H9 (cell line): ENCODE data around the gene WDR37. TPM values are rescaled to one million over a fixed set of nuclear protein-coding genes. Genes with fewer than 3 reads are reported as not detected.

ENCODE experiments used
- DNase-seq: peaks from one replicate; pipeline ENCODE4 v3.0.0-alpha.2; 2017
- H2AFZ ChIP-seq: one replicate; pipeline ENCODE4 v1.6.1; 2013; ENCODE audit warnings: mild to moderate bottlenecking, low read length, control low read depth, moderate library complexity
- H2AK5ac ChIP-seq: 2 replicates; pipeline ENCODE4 v1.6.1; 2013; ENCODE audit warnings: low read length, control low read depth, mixed read lengths; ENCODE audit not compliant: insufficient read length
- H2BK120ac ChIP-seq: one replicate; pipeline ENCODE4 v1.6.1; 2013; ENCODE audit warnings: low read depth, mild to moderate bottlenecking, low read length, control low read depth, inconsistent platforms; ENCODE audit not compliant: poor library complexity, severe bottlenecking
- H2BK12ac ChIP-seq: 2 replicates; pipeline ENCODE4 v1.6.1; 2013; ENCODE audit warnings: low read length, control low read depth, mixed read lengths, low read depth; ENCODE audit not compliant: insufficient read length
- H2BK15ac ChIP-seq: 2 replicates; pipeline ENCODE4 v1.6.1; 2013; ENCODE audit warnings: low read depth, low read length, control low read depth
- H2BK20ac ChIP-seq: one replicate; pipeline ENCODE4 v1.6.1; 2013; ENCODE audit warnings: low read depth, mild to moderate bottlenecking, low read length, control low read depth, inconsistent platforms; ENCODE audit not compliant: poor library complexity, severe bottlenecking
- H2BK5ac ChIP-seq: 2 replicates; pipeline ENCODE4 v1.6.1; 2013; ENCODE audit warnings: low read length, control low read depth, mixed read lengths; ENCODE audit not compliant: insufficient read length
- H3K14ac ChIP-seq: 2 replicates; pipeline ENCODE4 v1.6.1; 2013; ENCODE audit warnings: low read length, control low read depth; ENCODE audit not compliant: insufficient read depth
- H3K18ac ChIP-seq: 2 replicates; pipeline ENCODE4 v1.6.1; 2013; ENCODE audit warnings: low read depth, mild to moderate bottlenecking, mixed read lengths, low read length, control low read depth; ENCODE audit not compliant: insufficient read length
- H3K23ac ChIP-seq: 2 replicates; pipeline ENCODE4 v1.6.1; 2013; ENCODE audit warnings: low read length, control low read depth, mixed read lengths, low read depth; ENCODE audit not compliant: insufficient read length
- H3K23me2 ChIP-seq: 2 replicates; pipeline ENCODE4 v1.6.1; 2013; ENCODE audit warnings: low read depth, mild to moderate bottlenecking, mixed read lengths, low read length, control low read depth; ENCODE audit not compliant: insufficient read length, poor library complexity, severe bottlenecking
- H3K27ac ChIP-seq: 2 replicates; pipeline ENCODE4 v1.5.1; 2013; ENCODE audit warnings: low read length, control low read depth, mixed read lengths, low read depth; ENCODE audit not compliant: insufficient read length
- H3K27me3 ChIP-seq: 2 replicates; pipeline ENCODE4 v1.6.1; 2013; ENCODE audit warnings: low read length, control low read depth, inconsistent platforms; ENCODE audit not compliant: insufficient read depth
- H3K4ac ChIP-seq: 2 replicates; pipeline ENCODE4 v1.6.1; 2013; ENCODE audit warnings: low read depth, mild to moderate bottlenecking, control low read depth, inconsistent platforms, low read length, moderate library complexity
- H3K4me1 ChIP-seq: 2 replicates; pipeline ENCODE4 v1.6.1; 2013; ENCODE audit warnings: low read length, control low read depth, inconsistent platforms; ENCODE audit not compliant: insufficient read depth
- H3K4me2 ChIP-seq: 2 replicates; pipeline ENCODE4 v1.6.1; 2013; ENCODE audit warnings: low read length, control low read depth, mixed read lengths; ENCODE audit not compliant: insufficient read length, insufficient read depth
- H3K56ac ChIP-seq: 2 replicates; pipeline ENCODE4 v1.6.1; 2013; ENCODE audit warnings: low read depth, mild to moderate bottlenecking, mixed read lengths, low read length, control low read depth; ENCODE audit not compliant: insufficient read length
- H3K79me1 ChIP-seq: 2 replicates; pipeline ENCODE4 v1.6.1; 2013; ENCODE audit warnings: low read depth, mild to moderate bottlenecking, moderate library complexity, low read length, control low read depth, inconsistent platforms; ENCODE audit not compliant: insufficient read depth, poor library complexity, severe bottlenecking
- H3K79me2 ChIP-seq: 2 replicates; pipeline ENCODE4 v1.6.1; 2013; ENCODE audit warnings: low read length, control low read depth, inconsistent platforms; ENCODE audit not compliant: insufficient read depth
- H3K9ac ChIP-seq: 2 replicates; pipeline ENCODE4 v1.6.1; 2013; ENCODE audit warnings: low read length, control low read depth, mixed read lengths; ENCODE audit not compliant: insufficient read length; ENCODE audit errors: extremely low read depth
- H3K9me3 ChIP-seq: one replicate; pipeline ENCODE4 v1.6.1; 2013; ENCODE audit warnings: low read depth, low read length, inconsistent platforms; ENCODE audit not compliant: control insufficient read depth
- H3T11ph ChIP-seq: one replicate; pipeline ENCODE4 v1.6.1; 2013; ENCODE audit warnings: mild to moderate bottlenecking, low read length, control low read depth, inconsistent platforms
- H4K20me1 ChIP-seq: one replicate; pipeline ENCODE4 v1.6.1; 2013; ENCODE audit not compliant: control insufficient read depth, insufficient read length, insufficient read depth
- H4K5ac ChIP-seq: 2 replicates; pipeline ENCODE4 v1.6.1; 2013; ENCODE audit warnings: low read depth, mild to moderate bottlenecking, mixed read lengths, low read length, control low read depth; ENCODE audit not compliant: insufficient read length
- H4K8ac ChIP-seq: replicated peaks from 2 replicates; pipeline ENCODE4 v1.6.1; 2013; ENCODE audit warnings: low read length, control low read depth, mixed read lengths, low read depth; ENCODE audit not compliant: insufficient read length
- H4K91ac ChIP-seq: 2 replicates; pipeline ENCODE4 v1.6.1; 2013; ENCODE audit warnings: low read depth, mild to moderate bottlenecking, moderate library complexity, mixed read lengths, low read length, control low read depth; ENCODE audit not compliant: insufficient read length
- H3K27ac Mint-ChIP-seq, 3 experiments: 2 replicates in 2 of 3; 3 replicates in 1 of 3; pipeline ENCODE4 v1.8.0; 2020 to 2021; ENCODE audit warnings: mixed read lengths in 3 of 3, mild to moderate bottlenecking in 1 of 3, moderate library complexity in 1 of 3
- H3K27me3 Mint-ChIP-seq: 2 replicates; pipeline ENCODE4 v1.8.0; 2021; ENCODE audit warnings: low read depth, mild to moderate bottlenecking, moderate library complexity, mixed read lengths
- H3K36me3 Mint-ChIP-seq, 3 experiments: 2 replicates in 2 of 3; 3 replicates in 1 of 3; pipeline ENCODE4 v1.8.0; 2020 to 2021; ENCODE audit warnings: low read depth in 3 of 3, mixed read lengths in 3 of 3; ENCODE audit not compliant: insufficient read depth in 1 of 3
- H3K4me1 Mint-ChIP-seq, 2 experiments: 2 replicates each; pipeline ENCODE4 v1.8.0; 2020; ENCODE audit warnings: mixed read lengths in 2 of 2
- H3K4me3 Mint-ChIP-seq, 2 experiments: 2 replicates in 1 of 2; 3 replicates in 1 of 2; pipeline ENCODE4 v1.8.0; 2020 to 2021; ENCODE audit warnings: mild to moderate bottlenecking in 2 of 2, mixed read lengths in 2 of 2, moderate library complexity in 1 of 2
- H3K9me3 Mint-ChIP-seq, 2 experiments: 2 replicates in 1 of 2; 3 replicates in 1 of 2; pipeline ENCODE4 v1.8.0; 2020; ENCODE audit warnings: mild to moderate bottlenecking in 2 of 2, mixed read lengths in 2 of 2, moderate library complexity in 1 of 2
- CTCF ChIP-seq: fragments of 200-600 bp; sonication (generic); conservative IDR thresholded peaks from 3 replicates; pipeline ENCODE4 v1.8.0; 2021; ENCODE audit warnings: antibody characterized with exemption, mild to moderate bottlenecking
- WGBS: extraction: QIAGEN DNeasy Blood & Tissue Kit; methylation state at CpG from one replicate; pipeline ENCODE4 v1.1.7; 2013; ENCODE audit warnings: missing lambda C conversion rate, low lambda C conversion rate, mixed read lengths; ENCODE audit not compliant: insufficient read length; ENCODE audit errors: extremely low coverage; 5-methylcytosine and 5-hydroxymethylcytosine counted together
- total RNA-seq: library from RNA; stranded (reverse); gene quantifications from 2 replicates; pipeline ENCODE4 v1.2.1, GENCODE V29; 2021

WDR37 gene
- total RNA-seq, 1 experiment from 2014 or later = 13.1 TPM

DNA sequence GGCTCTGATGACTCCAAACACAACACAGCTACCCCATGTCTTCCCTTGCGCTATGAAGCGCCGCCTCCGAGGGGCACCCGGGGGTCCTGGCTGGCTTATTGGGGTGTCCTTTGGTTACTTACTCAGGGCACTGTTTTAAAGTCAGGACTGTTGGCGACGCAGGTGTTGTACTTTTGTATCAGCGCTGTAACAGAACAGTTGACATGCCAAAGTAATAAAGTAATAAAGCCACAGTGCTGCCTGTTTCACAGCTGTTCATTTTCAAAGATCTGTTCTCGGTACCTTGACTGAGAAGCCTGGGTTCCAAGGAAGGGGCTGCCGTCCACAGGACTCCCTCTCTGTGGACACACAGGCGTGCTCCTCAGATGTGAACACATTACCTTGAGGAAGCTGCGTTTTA, 64.1 kb downstream of the WDR37 start:
- Histone ChIP-seq H4K8ac (no peak overlapping the region), H3K4ac (no peak overlapping the region), H3K14ac (no peak overlapping the region), H2AK5ac (no peak overlapping the region), H2BK12ac (no peak overlapping the region), H4K20me1 (no peaks in the 10 kb centered on the region), H3K18ac (no peak overlapping the region), H2AFZ (no peak overlapping the region), H2BK120ac (no peak overlapping the region), H3K27me3 (no peaks in the 10 kb centered on the region), H3K79me2 (no peaks in the 10 kb centered on the region), H3K4me1 (no peaks in the 10 kb centered on the region), H3K9ac (no peak overlapping the region), H3K79me1 (no peaks in the 10 kb centered on the region), H3K23ac (no peak overlapping the region), H3T11ph (no peak overlapping the region), H3K56ac (no peak overlapping the region), H3K27ac (no peak overlapping the region), H3K4me2 (no peak overlapping the region), H3K23me2 (no peaks in the 10 kb centered on the region), H4K91ac (no peak overlapping the region), H4K5ac (no peak overlapping the region), H2BK15ac (no peak overlapping the region), H2BK5ac (no peak overlapping the region), H3K9me3 (no peaks in the 10 kb centered on the region), H2BK20ac (no peak overlapping the region)
- H3K4me3 Mint-ChIP-seq = no peak overlapping the region
- no peak for TF ChIP-seq CTCF
- H3K36me3 Mint-ChIP-seq = peaks cover 19 to 46% (median 42%) of the 10 kb centered on the region in 3 experiments
- WGBS = no CpG with 5 or more reads among the region's 12 CpGs
- no peaks in the 10 kb centered on the region; a peak in 1 of 5 replicates for H3K9me3 Mint-ChIP-seq
- no peaks in the 10 kb centered on the region for H3K4me1 Mint-ChIP-seq
- DNase-seq = no peak
- H3K27ac Mint-ChIP-seq = peak overlapping the region in 2 of 3 experiments; percentile 11 to 70; a peak in 1 of 7 replicates
- no peaks in the 10 kb centered on the region for H3K27me3 Mint-ChIP-seq
